ENCODE data around the gene ZBTB21.

GRCh38 chr21:42022906-42023305, 12.7 kb upstream of the ZBTB21 start:
- TF ChIP-seq TAF1 (IDR thresholded peaks at IDR 0.05; ENCODE audit: borderline replicate concordance, low read depth, low read length) (no peak), POLR2A (IDR thresholded peaks at IDR 0.05; ENCODE audit: low read depth, low read length) (no peak), POLR2AphosphoS5 (IDR thresholded peaks at IDR 0.05; ENCODE audit: low read depth, low read length) (no peak)

Measured in GM12892 (cell line).